OCI-LY3 (cell line): Measurements from ENCODE around the gene ATP9A.

ENCODE experiments used
- H2AFZ ChIP-seq: fragments of 200-600, 300-600 bp; shearing (Covaris generic); 2 replicates; pipeline ENCODE4 v1.6.0; 2014; ENCODE audit warnings: antibody characterized with exemption, low read depth, low read length
- H3K27ac ChIP-seq: fragments of 200-600, 300-600 bp; sonication (generic); 2 replicates; pipeline ENCODE4 v1.5.1; 2014; ENCODE audit warnings: mild to moderate bottlenecking, low read length, moderate library complexity, mixed read lengths
- H3K27me3 ChIP-seq: fragments of 200-600, 300-600 bp; sonication (generic); 2 replicates; pipeline ENCODE4 v1.6.1; 2014; ENCODE audit warnings: low read depth, low read length, mixed read lengths
- H3K36me3 ChIP-seq: fragments of 200-600, 300-600 bp; sonication (generic); replicated peaks from 2 replicates; pipeline ENCODE3; 2014; ENCODE audit warnings: low read depth, low read length, mixed read lengths
- H3K4me1 ChIP-seq: fragments of 300-600, 200-600 bp; sonication (generic); 2 replicates; pipeline ENCODE4 v1.6.1; 2014; ENCODE audit warnings: low read length, mixed read lengths
- H3K4me2 ChIP-seq: fragments of 200-600, 300-600 bp; sonication (generic); 2 replicates; pipeline ENCODE4 v1.6.1; 2014; ENCODE audit warnings: low read length, mixed read lengths
- H3K4me3 ChIP-seq: fragments of 300-600, 200-600 bp; sonication (generic); 2 replicates; pipeline ENCODE4 v1.5.1; 2014; ENCODE audit warnings: antibody characterized with exemption, mild to moderate bottlenecking, low read length, moderate library complexity
- H3K79me2 ChIP-seq: fragments of 300-600, 200-600 bp; shearing (Covaris generic); 2 replicates; pipeline ENCODE4 v1.6.1; 2014; ENCODE audit warnings: mild to moderate bottlenecking, low read length, mixed read lengths
- H3K9ac ChIP-seq: fragments of 300-600, 200-600 bp; shearing (Covaris generic); 2 replicates; pipeline ENCODE4 v1.6.0; 2014; ENCODE audit warnings: mild to moderate bottlenecking, low read length, moderate library complexity
- H3K9me3 ChIP-seq: fragments of 200-600, 300-600 bp; shearing (Covaris generic); 2 replicates; pipeline ENCODE4 v1.6.1; 2014; ENCODE audit warnings: low read length, mixed read lengths; ENCODE audit not compliant: insufficient read depth
- H4K20me1 ChIP-seq: fragments of 200-600, 300-600 bp; sonication (generic); 2 replicates; pipeline ENCODE4 v1.6.1; 2016; ENCODE audit warnings: low read length, mixed read lengths; ENCODE audit not compliant: insufficient read depth
- CTCF ChIP-seq: fragments of 200-600, 300-600 bp; sonication (generic); IDR thresholded peaks from 2 replicates; pipeline ENCODE4 v1.5.1; 2014; ENCODE audit warnings: antibody characterized with exemption, low read length, low read depth
- EZH2phosphoT487 ChIP-seq: fragments of 200-600 bp; shearing (Covaris generic); IDR thresholded peaks from 2 replicates; pipeline ENCODE4 v1.6.1; 2018; ENCODE audit warnings: antibody characterized with exemption, mixed run types, low read depth

Gene ATP9A

GRCh38 chr20:51596668-51597388 is 171.4 kb downstream of the ATP9A start:
- Histone ChIP-seq H3K27ac (no peak overlapping the region), H3K4me1 (peaks cover 46% of the 10 kb centered on the region), H3K4me3 (no peak overlapping the region), H3K4me2 (peak overlapping the region; percentile 52), H3K9ac (no peak overlapping the region), H3K9me3 (no peaks in the 10 kb centered on the region), H2AFZ (no peak overlapping the region), H3K27me3 (peaks cover 12% of the 10 kb centered on the region; the same call in 1 of the 2 replicates), H3K36me3 (no peaks in the 10 kb centered on the region), H3K79me2 (no peaks in the 10 kb centered on the region), H4K20me1 (no peaks in the 10 kb centered on the region)
- TF ChIP-seq EZH2phosphoT487 (no peak), CTCF (no peak)

GRCh38 chr20:51595744-51596143 is 172.4 kb downstream of the ATP9A start:
- H3K9me3 ChIP-seq = no peaks in the 10 kb centered on the region
- peaks cover 12% of the 10 kb centered on the region; the same call in 1 of the 2 replicates for H3K27me3 ChIP-seq
- H3K9ac ChIP-seq = peak overlapping the region; percentile 25; the same call in 1 of the 2 replicates
- no peak overlapping the region for H3K4me3 ChIP-seq
- no peaks in the 10 kb centered on the region for H3K36me3 ChIP-seq
- peak overlapping the region; percentile 57; the same call in 1 of the 2 replicates for H2AFZ ChIP-seq
- H4K20me1 ChIP-seq = no peaks in the 10 kb centered on the region
- H3K79me2 ChIP-seq = no peaks in the 10 kb centered on the region
- no peak for TF ChIP-seq EZH2phosphoT487
- TF ChIP-seq CTCF = no peak
- H3K27ac ChIP-seq = peak overlapping the region; percentile 44
- H3K4me1 ChIP-seq = peaks cover 46% of the 10 kb centered on the region
- H3K4me2 ChIP-seq = peak overlapping the region; percentile 55

GRCh38 chr20:51595058-51595532 is 173.1 kb downstream of the ATP9A start:
- peak overlapping the region; percentile 22 for H3K4me3 ChIP-seq
- peak overlapping the region; percentile 25 for H3K9ac ChIP-seq
- no peaks in the 10 kb centered on the region for H4K20me1 ChIP-seq
- H3K9me3 ChIP-seq = no peaks in the 10 kb centered on the region
- H3K27ac ChIP-seq = peak overlapping the region; percentile 44
- H2AFZ ChIP-seq = peak overlapping the region; percentile 85
- peak overlapping the region; percentile 55 for H3K4me2 ChIP-seq
- H3K27me3 ChIP-seq = peaks cover 12% of the 10 kb centered on the region; the same call in 1 of the 2 replicates
- H3K4me1 ChIP-seq = peaks cover 46% of the 10 kb centered on the region
- no peak for TF ChIP-seq EZH2phosphoT487
- TF ChIP-seq CTCF = peak; percentile 100
- H3K79me2 ChIP-seq = no peaks in the 10 kb centered on the region
- H3K36me3 ChIP-seq = no peaks in the 10 kb centered on the region

- Histone ChIP-seq H3K9me3 (no peaks in the 10 kb centered on the region), H3K4me1 (peaks cover 46% of the 10 kb centered on the region), H4K20me1 (no peaks in the 10 kb centered on the region), H3K27ac (peak overlapping the region; percentile 44), H3K4me2 (peak overlapping the region; percentile 55), H3K4me3 (peak overlapping the region; percentile 22), H3K9ac (peak overlapping the region; percentile 24), H3K79me2 (no peaks in the 10 kb centered on the region), H3K36me3 (no peaks in the 10 kb centered on the region), H3K27me3 (peaks cover 10% of the 10 kb centered on the region; the same call in 1 of the 2 replicates), H2AFZ (peak overlapping the region; percentile 85)
- TF ChIP-seq CTCF (no peak), EZH2phosphoT487 (no peak)
Measured at GRCh38 chr20:51594236-51595057, 173.7 kb downstream of the ATP9A start.
